GM18951 (cell line): ENCODE data around the gene EXOC6B.

Experiments used
- POLR2A ChIP-seq: IDR thresholded peaks from 4 replicates; pipeline ENCODE4 v1.6.1; 2011; ENCODE audit warnings: mild to moderate bottlenecking; ENCODE audit not compliant: insufficient read length, insufficient read depth; ENCODE audit errors: extremely low read depth
- in situ Hi-C: fragments of 300-500 bp; cut with MboI; formaldehyde crosslinking; loops from one replicate; pipeline ENCODE4 v1.12.0; 2022; ENCODE audit warnings: low sequenced_read_pairs, mixed read lengths, inconsistent platforms; ENCODE audit not compliant: unreplicated experiment

Gene EXOC6B

GRCh38 chr2:72136933-72137497, 688.8 kb downstream of the EXOC6B start:
- in situ Hi-C loops: no loop called here
- TF ChIP-seq POLR2A: no peak

- in situ Hi-C loops: no loop called here
Measured at GRCh38 chr2:72136331-72136730, 689.5 kb downstream of the EXOC6B start.

GRCh38 chr2:72135921-72136320, 689.9 kb downstream of the EXOC6B start:
- no peak for TF ChIP-seq POLR2A
- in situ Hi-C loops: no loop called here

More at GRCh38 chr2:72136331-72136730, 689.5 kb downstream of the EXOC6B start:
- no peak for TF ChIP-seq POLR2A

- in situ Hi-C loops: no loop called here
- TF ChIP-seq POLR2A: no peak
Measured at GRCh38 chr2:72134997-72135800, 690.6 kb downstream of the EXOC6B start.

GRCh38 chr2:72134408-72134996, 691.3 kb downstream of the EXOC6B start:
- in situ Hi-C loops: no loop called here
- no peak for TF ChIP-seq POLR2A

- in situ Hi-C loops: no loop called here
- TF ChIP-seq POLR2A: no peak
Measured at GRCh38 chr2:72133721-72134407, 692.0 kb downstream of the EXOC6B start.

GRCh38 chr2:72132981-72133720, 692.7 kb downstream of the EXOC6B start:
- no peak for TF ChIP-seq POLR2A
- in situ Hi-C loops: no loop called here

GRCh38 chr2:72131916-72132841, 693.7 kb downstream of the EXOC6B start:
- in situ Hi-C loops: no loop called here
- no peak for TF ChIP-seq POLR2A

GRCh38 chr2:72131371-72131891, 694.4 kb downstream of the EXOC6B start:
- in situ Hi-C loops: no loop called here
- TF ChIP-seq POLR2A: no peak

GRCh38 chr2:72130659-72131360, 695.0 kb downstream of the EXOC6B start:
- in situ Hi-C loops: no loop called here
- TF ChIP-seq POLR2A: no peak

- in situ Hi-C loops: no loop called here
- TF ChIP-seq POLR2A: no peak
Measured at GRCh38 chr2:72129681-72130340, 696.0 kb downstream of the EXOC6B start.

GRCh38 chr2:72128843-72129227, 697.0 kb downstream of the EXOC6B start:
- in situ Hi-C loops: no loop called here

More at GRCh38 chr2:72128843-72129227, 697.0 kb downstream of the EXOC6B start:
- no peak for TF ChIP-seq POLR2A
